Stimulated activated CD8-positive, alpha-beta memory T cell treated with anti-CD3 and anti-CD28 coated beads, Interleukin-15, amount 100 ng/mL, for 48 hours (primary cell): ENCODE measurements around the gene TTC7B.

Source experiments
- DNase-seq, 2 donors: peaks; one replicate each; pipeline ENCODE4 v3.0.0-alpha.2; 2020; ENCODE audit warnings: low read depth in 2 of 2

Gene TTC7B

DNA sequence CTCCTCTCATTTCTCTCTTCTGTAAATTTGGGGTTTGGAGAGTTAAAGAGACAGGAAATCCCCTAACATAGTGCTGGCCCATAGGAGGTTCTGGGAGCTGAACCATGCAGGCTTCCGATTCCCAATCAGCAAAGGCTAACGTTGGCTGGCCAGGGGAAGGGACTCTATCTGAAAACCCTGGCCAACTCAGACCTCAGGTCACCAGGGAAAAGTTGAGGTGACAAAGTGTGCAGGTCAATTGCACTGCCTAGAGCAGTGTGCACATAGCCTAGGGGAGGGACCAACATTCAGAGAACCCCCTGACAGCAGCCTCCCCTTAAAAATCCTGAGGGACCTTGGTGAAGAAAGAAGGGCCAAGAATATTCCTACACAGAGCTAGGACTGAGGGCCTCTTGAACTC lies 38.9 kb downstream of the TTC7B start:
- DNase-seq, result no peak

DNA sequence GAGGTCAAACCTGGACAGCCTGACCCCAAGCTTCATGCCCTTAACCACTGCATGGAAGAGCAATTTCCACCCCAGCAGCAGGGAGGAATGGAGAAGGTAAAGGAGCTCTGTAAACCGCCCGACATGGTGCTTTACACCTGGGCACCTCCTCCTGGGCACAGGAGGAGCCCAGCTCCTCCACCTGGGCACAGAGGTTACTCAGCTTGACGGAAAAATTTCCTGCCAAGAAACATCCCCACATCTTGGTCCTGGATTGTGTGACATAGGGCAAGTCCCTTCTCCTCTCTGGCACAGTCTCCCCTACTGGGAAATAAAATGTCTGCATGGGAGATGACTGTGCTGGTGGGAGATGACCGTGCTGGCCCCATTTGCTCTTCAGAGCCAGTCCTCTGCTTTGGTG lies 40.8 kb downstream of the TTC7B start:
- DNase-seq, result no peak

DNA sequence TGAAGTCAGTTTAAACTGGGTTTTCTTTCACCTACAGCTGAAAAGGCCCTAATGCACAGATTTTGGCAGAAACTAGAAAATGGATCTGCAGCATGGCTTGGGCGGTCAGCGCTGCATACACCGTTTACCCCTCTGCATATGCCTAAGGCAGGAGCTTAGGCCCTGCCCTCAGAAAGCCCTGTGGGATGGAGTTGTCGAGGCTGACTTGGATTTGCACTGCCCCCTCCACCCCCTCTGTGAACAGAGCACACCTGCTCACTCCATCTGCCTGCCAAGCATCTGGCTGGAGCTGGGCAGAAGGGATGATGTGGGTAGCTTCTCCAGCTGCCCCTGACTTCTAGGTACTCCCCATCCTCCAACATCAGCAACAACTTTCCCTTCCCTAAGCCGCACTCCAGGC lies 41.9 kb downstream of the TTC7B start:
- no peak for DNase-seq

DNA sequence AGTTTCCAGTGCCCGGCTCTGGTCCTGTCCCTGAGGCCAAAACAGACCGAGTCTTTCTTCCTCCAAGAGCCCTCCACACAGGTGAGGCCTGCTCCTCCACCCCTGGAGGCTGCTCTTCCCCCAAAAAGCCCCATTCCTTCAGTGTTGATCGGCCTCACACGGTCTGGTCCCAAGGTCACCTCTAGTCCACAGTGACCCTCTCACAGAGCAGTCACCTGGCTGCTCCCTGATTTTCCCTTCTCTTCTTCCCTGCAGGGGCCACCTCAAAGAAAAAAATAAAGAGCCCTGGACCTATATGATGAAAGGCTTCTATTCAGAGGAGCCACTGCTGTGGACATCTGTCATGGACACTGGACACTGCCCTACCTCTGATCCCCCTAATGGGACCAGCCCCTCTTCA lies 42.5 kb downstream of the TTC7B start:
- no peak for DNase-seq

DNA sequence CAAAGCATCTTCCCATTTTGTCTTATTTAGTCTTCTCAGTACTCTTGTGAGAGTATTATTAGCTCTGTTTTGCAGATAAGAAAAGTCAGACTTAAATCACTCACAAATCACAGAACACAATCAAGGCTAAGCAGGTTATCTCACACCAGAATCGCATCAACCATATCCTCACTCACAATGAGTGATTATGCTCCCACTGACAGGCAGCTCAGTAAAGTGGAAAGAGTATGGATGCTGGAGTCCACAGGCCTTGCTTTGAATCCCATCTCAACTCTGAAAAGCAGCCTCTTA lies 43.1 kb downstream of the TTC7B start:
- no peak for DNase-seq

DNA sequence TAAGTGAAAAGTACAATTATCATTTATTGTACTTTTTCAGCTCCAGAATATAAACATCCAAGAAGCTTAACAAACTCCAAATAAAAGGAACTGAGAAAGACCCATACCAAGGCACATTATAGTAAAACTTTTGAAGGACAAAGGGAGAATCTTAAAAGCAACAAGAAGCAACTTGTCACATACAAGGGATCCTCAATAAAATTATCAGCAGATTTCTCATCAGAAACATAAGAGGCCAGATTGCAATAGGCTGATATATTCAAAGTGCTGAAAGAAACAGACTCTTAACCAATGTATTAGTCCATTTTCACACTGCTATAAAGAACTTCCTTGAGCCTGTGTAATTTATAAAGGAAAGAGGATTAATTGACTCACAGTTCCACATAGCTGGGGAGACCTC lies 48.3 kb downstream of the TTC7B start:
- no peak for DNase-seq

DNA sequence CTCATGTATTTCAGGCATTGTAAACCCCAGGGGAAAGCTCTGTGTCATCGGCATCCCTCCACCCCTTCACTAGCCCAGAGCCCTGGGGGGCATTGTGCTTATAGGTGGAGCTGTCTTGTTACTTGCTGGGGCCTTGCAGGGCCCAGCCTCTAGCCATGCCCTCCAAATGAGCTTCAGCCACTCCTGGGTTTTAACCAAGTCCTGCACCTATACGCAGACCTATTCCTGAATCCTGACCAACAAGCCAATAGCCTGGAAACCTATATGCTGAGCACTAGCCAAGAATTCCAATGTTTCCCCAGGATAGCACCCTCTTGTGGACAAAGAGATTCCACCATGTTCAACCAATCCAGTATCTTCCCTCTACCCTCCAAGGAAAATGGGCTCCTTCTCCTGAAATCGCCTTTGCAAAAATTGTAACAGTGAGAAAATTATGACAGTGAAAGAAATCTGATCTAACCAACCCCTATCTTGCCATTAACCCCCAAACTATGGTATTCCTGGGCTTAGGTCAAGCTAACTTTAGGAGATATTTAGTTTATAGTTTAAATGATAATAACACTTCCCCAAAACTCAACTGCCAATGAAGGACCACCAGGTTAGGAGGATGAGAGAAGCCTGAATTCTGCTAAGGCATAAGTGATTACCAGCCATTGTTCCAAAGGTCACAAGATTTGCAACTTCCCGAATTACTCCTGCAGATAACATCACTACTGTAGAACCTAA lies 55.5 kb downstream of the TTC7B start:
- DNase-seq, result no peak

DNA sequence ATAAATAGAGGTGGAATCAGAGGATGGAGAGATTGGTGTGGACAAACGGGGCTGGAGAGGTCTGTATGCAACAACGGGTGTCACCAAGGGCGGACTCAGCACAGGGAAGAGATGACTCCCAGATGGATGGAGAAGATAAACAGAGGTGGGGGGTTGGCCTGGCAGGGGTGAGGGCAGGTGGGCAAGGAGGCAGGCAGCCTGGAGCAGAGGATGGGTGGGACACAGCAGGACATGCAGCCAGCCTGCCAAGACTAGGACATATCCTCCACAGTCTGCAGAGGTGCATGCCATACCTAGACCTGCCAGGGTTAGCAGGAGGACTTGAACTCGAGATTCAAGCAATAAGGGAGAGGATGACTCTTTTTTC lies 56.2 kb downstream of the TTC7B start:
- DNase-seq, result no peak

DNA sequence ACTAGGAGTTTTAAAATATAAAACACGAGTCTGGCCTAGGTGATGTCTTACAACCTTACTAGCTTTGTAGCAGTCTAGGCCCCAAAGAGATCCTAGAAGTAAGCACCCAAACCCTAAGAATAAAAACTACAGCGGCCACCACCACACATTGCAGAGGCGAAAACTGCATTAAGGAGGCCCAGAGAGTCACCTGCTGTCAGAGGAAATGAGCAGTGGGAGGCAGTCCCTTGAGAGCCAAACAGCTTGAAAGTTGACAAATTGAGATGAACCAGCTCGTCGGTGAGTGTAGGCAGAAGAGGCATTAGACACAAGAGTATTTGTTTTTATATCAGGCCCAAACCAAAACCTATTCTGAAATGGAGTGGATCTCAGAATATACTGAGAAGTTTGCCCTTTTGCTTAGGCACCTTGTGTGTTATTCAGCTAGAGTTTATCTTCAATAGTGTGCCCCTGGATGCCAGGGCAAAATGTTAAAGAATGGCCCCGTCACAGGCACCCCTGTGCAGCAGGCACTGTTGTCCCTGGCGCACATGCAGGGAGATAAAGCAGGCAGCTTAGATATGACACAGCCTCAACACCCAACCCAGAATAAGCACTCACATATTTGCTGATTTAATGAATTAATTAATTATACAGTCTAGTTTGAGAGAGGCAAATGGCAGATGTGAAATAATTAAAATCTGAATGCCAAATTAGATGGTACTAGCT lies 56.7 kb downstream of the TTC7B start:
- DNase-seq, result no peak

DNA sequence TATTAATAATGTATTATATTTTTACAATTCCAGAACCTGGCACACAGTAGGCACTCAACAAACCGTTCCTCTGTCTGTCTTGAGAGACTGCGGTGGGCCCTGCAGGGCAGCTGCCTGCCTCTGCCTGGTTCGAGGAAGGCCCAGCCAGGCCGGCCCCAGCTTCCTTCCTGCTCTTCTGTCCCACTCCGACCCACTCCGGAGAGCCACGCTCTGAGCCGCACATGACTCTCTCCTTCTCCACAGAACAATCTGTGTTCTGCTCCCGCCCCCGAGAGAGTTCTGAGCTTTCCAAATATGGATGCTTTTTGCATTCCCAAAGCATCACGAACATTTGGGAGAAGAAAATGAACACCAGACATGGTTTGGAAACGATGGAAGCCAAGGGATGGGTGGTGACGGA lies 57.3 kb downstream of the TTC7B start:
- no peak for DNase-seq

DNA sequence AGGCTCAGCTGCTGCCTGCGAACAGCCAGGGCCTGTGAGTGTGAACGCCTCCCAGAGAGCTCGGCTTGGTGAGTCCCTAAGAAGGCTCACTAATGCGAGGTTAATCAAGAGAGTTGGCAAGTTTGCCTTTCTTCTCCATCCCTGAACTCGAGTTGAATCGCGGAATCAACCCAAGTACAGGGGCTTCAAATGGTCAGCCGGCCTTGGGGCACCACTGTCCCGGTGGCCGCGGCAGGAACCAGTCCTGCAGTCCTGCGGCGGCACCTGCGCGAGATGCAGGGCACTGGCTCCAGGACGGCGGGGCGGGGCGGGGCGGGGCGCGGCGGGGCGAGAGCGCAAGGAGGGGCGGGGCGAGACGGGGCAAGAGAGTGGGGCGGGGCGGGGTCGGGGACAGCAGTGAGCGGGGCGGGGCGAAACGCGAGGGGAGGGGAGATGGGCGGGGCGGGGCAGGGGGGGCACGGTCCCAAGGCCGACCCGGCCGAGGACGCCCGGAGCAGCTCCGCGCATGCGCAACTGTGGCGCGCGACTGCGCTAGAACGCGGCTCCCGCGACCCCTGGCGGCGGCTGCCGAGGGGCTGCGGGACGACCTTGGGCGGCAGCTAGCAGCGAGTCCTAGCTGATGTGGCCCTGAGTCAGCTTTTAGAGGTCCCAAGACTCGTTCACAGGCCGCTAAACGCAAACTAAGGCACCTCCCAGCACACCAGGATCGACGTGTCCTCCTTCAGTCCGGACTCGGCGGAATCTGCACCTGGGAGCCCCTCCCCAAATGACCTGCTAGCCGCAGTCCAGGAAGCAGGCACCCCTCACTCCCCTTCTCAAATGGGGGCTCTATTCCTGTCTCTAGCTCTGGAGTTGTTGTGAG lies 58.0 kb downstream of the TTC7B start:
- DNase-seq, result peak; percentile 90 to 93

DNA sequence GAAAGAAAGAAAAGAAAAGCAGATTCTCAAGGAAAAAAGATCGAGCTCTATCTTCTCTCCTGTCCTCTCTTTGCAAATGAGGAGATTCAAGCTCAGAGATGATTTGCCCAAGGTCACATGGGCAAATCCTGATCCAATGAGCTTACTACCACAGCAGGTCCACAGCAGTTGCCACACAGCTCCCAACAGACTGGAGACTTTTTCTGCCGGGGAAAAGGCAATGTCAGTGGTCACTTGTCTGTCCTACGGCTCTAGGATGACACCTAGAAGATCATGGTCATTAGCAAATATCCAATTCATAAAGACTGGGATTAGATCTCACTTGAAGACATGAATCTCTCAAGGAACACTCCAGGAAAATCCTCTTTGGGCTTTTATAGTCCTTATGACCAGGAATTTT lies 58.8 kb downstream of the TTC7B start:
- no peak for DNase-seq

DNA sequence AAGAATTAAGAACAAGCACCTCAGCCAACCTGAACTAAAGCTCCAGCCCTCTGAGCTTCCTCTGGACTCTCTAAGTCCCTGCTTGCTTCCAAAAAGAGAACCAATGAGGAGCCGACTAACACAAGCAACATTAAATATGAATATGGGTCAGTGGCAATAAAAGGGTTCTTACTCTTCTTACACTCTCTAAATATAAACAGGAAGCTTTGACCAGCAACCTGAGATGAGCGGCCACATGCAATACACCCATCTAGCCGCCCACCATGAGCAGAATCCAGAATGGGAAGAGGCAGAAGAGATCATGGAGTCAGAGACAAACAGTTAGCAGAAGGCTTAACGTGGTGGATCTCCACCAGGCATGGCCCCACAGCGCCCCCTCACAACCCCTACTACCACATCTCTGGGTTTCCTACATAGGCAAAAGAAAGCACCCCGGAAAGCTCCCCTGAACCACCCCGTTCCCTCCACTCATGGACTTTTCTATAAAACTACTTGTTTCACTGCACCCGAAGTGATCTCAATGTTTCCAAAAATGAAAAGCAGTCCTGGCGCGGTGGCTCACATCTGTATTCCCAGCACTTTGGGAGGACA lies 59.4 kb downstream of the TTC7B start:
- no peak for DNase-seq

DNA sequence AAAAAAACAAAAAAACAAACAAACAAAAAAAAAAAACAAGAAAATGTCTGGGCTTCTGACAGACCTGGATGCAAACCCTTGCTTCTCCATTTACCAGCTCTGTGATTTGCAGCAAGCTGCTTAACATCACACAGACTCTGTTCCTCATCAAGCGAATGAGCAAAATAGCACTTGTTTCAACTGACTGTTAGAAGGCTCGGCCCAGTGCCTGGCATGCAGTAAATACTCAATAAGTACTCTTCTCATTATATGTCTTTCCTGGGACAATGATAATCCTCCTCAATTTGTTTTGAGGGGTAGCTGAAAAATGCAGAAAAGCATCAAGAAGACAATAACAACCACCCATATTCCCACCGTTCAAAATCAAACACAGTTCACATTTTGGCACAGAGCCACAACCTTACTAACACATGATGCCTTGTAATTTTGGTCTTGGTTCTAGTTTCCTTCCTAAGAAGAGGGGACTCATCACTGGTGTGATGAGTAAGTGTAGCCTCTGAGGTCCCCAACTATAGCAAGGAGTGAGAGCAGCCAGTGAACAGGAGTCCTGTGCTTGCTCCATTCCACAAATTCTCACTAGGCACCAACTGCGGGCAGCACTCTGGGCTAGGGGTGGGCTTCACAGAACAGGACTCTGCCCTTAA lies 60.4 kb downstream of the TTC7B start:
- DNase-seq, result no peak

DNA sequence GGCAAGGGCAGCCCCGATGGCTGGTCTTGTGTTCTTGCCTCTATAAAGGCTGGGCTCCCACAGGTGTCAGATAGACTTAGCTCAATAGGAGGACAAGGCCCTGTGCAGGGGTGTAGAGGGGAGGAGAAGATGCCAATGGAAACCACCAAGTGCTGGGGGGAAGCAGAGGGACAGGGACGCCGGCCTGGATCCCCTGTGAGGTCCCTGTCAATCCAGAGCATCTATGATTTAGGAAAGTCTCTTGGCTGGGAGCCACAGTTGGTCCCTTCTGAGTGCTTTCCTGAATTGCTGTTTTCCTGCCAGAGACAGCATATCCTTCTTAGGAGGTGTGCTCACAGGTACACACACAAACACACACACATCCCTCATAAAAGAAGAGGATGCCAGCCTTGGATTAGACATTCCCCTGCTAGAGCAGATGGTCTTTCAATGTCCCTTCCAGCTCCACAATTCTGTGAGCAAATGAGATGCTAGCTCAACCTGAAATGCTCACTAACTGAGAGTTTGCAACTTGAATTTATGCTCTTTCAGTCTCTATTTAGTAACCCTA lies 62.7 kb downstream of the TTC7B start:
- DNase-seq, result no peak

DNA sequence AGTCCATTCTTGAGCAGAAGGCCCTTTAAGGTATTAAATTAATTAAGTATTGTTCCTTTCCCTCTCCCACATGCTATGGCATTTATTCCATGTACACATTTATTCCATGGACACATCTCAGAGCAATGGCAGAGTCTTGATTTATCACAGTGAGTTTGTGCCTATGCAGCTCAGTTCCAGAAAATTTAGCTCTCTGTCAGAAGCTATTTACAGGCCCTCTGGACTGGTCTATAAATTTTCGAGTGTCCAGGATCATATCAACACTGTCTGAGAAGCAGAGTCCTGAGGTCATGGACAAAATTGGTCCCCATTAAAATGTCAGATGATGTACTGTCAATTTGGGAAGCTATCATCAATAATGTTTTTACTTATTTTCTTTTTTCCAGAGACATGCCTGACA lies 65.5 kb downstream of the TTC7B start:
- DNase-seq, result no peak

DNA sequence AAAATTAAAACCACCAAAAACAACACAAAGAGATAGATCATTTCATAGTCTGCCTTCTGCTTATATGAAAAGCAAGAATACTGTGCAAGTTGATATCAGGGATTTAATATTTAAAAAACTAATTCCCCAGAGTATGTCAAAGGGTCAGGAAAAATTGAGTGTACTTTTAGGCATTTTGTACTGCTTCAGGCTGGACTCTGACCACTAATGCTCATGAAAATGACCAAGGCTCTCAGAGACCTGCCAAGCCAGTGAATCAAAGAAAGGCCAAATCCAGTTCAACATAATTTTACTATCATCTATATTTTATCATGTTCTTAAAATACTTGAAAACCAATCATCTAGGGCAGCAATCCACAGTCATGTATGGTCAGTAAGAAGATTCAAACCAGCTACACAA lies 66.0 kb downstream of the TTC7B start:
- no peak for DNase-seq

DNA sequence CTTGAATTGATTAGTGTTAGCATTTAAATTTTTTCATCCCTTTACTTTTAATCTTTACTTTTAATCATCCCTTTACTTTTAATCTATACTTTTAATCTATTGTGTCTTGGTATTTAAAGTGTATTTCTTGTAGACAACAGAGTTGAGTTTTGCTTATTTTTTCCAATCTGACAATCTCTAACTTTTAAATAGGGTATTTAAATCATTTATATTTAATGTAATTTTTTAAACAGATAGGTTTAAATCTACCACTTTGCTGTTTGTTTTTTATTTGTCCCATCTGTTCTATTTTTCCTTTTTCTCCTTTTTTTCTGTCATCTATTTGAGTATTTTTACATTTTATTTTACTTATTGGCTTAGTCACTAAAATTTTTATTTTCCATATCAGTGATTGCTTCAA lies 68.3 kb downstream of the TTC7B start:
- no peak for DNase-seq

DNA sequence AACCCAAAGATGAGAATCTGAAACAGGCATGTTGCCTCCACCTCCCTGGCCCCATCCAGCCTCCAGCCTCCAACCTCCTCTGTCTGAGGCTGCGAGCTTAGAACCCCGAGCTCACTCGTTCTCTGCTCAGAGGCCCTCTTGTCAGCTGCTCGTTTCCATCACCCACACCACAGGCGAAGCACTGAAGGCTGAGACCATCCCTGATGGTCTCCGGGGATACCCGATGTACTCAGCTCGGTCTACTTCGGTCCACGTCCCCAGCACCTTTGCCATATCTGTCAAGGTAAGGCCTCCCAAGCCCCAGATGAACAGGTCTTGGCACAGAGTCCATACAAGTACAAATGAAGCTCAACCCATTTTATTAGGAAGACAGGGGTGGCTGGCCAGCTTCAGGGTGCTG lies 72.4 kb downstream of the TTC7B start:
- no peak for DNase-seq

DNA sequence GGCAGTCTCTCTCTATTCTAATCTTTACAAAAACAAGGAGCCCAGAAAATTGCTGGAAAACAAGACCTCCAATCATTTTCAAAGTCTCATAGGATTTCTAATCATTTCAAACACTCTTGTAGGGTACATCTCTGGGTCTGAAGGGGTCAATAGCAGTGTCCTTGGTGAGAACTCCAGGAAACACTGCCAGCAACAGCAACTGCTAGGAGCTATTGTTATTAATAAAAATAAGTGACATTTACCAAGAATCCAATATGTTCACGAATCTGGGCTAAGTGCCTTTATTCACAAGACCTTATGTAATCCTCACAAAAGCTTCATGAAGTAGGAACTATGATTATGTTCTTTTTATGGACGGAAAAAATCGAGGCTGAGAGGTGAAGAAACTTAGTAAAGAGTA lies 72.8 kb downstream of the TTC7B start:
- no peak for DNase-seq

DNA sequence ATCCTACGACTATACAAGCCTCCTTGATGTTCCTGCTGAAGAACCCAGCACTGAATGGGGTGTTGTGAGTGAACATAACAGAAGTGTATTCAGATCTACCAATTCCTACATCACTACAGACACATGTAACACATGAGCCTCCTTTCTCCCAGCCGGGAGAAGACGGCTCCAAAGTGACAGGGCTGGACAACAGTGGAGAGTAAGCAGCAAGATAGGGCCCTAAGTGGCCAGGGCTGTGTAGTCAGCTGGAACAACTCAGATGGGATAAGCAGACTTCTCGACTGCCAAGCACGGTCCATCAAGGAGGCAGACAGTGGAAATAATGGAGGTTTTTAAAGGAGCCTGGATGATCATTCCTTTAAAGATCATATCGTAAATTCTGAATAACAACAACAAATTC lies 73.5 kb downstream of the TTC7B start:
- no peak for DNase-seq

DNA sequence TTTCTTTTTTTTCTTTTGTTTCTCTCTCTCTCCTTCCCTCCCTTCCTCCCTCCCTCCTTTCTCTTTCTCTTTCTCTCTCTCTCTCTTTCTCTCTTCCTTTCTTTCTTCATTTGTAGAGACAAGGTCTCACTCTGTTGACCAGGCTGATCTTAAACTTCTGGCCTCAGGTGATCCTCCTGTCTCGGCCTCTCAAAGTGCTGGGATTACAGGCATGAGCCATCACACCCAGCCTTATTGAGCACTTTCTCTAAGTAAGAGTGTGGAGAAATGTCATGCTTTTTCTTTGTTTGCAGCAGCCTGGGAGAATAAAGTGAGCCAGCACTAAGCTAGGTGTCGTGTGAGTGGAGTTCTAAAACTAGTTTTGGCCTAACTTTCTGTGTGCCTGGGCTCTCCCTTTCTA lies 74.0 kb downstream of the TTC7B start:
- no peak for DNase-seq
